ENCODE data around the gene PRUNE2.

The PRUNE2 gene

DNA sequence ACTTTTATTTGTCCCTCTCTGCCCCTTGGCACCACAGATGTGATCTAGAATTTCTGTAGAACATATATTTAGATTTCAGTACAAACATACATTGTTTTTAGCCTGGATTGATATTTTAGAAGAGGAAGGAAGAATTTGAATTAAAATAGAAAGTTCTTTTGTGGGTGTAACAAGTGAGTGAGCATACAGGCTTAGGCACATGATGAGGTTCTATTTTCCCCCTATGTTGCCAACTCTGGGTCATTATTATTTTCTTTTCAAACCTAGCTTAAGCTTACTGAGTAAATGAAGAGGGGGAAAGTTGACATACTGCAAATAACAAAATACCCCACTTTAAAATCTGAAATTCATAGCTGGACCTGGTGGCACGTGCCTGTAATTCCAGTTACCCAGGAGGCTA, 344.0 kb downstream of the PRUNE2 start:
- DNase-seq: no peak

All from NCI-H1436 treated with DMSO at 0.1 percent for 48 hours (cell line).